Frontal cortex (tissue), 4 donors: ENCODE measurements around the gene LXN. TPM values are rescaled to one million over a fixed set of nuclear protein-coding genes. Genes with fewer than 3 reads are reported as not detected.
A peak's percentile ranks its signal among the peaks of the same experiment; 100 is the strongest.

Experiments
- DNase-seq, 2 donors: peaks; one replicate each; pipeline ENCODE4 v3.0.0; 2012; ENCODE audit warnings: low spot score in 2 of 2
- FAIRE-seq: peaks from 2 replicates; lab custom pipeline; 2012; peaks lifted over from hg19 to GRCh38; lab: Jason Lieb, UNC
- total RNA-seq: library from RNA; depleted of rRNA; stranded (reverse); fragments of >200 nt; gene quantifications from one replicate; pipeline ENCODE4 v1.2.3, GENCODE V29; 2014
- donor health status: control.
- donor health status: control.
- donor health status: control.

Gene LXN
- total RNA-seq, 1 donor from 2014 or later: 7.3 TPM

DNA sequence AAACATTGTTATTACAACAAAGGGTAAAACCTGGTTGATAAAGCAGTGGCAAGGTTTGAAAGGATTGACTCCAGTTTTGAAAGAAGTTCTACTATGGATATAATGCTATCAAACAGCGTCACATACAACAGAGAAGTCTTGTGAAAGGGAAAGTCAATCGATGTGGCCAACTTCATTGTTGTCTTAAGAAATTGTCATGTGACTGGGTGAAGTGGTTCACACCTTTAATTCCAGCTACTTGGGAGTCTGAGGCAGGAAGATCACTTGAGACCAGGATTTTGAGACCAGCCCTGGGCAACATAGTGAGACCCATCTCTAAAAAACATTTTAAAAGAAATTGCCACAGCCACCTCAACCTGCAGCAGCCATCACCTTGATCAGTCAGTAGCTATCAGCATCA, 6.2 kb upstream of the LXN start:
- DNase-seq (no peak), FAIRE-seq (no peak)

GRCh38 chr3:158671821-158672214, 630 bp downstream of the LXN start:
- DNase-seq: no peak
- no peak for FAIRE-seq

GRCh38 chr3:158668506-158668905, 3.9 kb downstream of the LXN start:
- FAIRE-seq (no peak), DNase-seq (no peak)

DNA sequence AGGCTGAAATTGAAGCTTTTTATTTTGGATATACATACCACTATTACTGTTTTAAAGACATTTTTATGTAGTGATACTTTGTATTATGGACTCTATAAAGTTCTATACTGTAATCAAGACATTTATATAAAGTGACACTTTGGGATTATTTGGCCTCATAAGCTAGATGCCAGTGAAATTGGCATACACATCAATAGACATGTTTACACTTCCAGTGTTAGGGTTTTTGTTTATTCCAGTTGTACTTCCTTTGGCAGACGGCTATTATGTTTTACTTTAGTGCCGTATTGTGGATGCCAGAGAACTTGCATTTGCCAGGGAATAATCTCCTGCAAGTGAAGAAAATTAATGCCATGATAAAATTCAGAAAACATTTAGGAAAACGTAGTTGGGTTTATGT, 6.0 kb downstream of the LXN start:
- DNase-seq (no peak), FAIRE-seq (no peak)

- FAIRE-seq: no peak
- no peak for DNase-seq
Observed at GRCh38 chr3:158663832-158664231, 8.6 kb downstream of the LXN start.

- no peak for FAIRE-seq
- DNase-seq: no peak
Observed at GRCh38 chr3:158663246-158663645, 9.2 kb downstream of the LXN start.

- DNase-seq (no peak), FAIRE-seq (no peak)
Observed at GRCh38 chr3:158660711-158661110, 11.7 kb downstream of the LXN start.

- peak in 1 of 2 donors; percentile 47 for DNase-seq
- FAIRE-seq: peak; percentile 56
Observed at GRCh38 chr3:158659454-158660237, 12.8 kb downstream of the LXN start.

GRCh38 chr3:158658889-158659288, 13.6 kb downstream of the LXN start:
- no peak for FAIRE-seq

GRCh38 chr3:158652463-158652862, 20.0 kb downstream of the LXN start:
- FAIRE-seq: no peak
- DNase-seq: no peak

More at GRCh38 chr3:158658889-158659288, 13.6 kb downstream of the LXN start:
- no peak for DNase-seq

DNA sequence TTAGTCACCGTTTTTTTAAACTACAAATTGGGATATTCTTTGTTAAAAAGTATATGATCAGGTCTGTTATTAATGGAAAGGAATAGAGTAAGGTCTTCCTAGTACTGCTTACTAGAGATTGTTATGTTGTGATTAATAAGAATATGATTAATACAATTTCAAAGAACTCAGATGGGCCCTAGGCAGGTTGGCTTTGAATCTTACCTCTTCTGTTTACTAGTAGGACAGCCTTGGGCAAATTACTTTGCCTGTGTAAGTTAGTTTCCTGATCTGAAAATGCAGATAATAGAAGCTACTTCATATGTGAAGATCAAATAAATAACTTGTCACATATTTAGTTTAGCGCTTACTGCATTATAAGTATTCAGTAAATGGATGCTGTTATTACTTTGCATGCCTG, 21.3 kb downstream of the LXN start:
- DNase-seq (no peak), FAIRE-seq (no peak)

GRCh38 chr3:158649791-158650190, 22.7 kb downstream of the LXN start:
- DNase-seq (no peak), FAIRE-seq (no peak)

DNA sequence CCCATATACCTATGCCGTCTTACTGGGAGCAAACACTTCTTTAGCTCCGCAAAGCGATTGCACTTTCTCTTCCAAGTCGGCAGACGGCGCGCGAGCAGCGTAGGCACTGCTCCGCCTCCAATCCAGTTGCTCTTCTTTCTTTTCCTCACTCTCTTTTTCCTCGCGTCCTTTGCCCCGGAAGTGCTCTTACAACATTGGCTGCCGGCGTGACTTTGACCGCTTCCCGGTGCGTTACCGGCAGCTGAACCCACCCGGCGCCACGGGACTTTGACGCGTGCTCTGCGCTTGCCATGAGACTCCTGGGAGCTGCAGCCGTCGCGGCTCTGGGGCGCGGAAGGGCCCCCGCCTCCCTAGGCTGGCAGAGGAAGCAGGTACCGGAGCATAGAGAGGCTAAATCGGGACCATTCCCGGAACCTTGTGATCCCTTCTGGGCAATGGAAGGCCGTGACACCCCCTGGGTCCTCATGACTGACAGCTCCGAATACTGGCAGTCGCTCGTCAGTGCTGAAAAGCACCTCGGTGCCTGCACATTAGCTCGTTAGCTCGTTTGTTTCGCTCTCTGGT, 28.0 kb downstream of the LXN start, which contains the start of gene GFM1:
TSS of gene GFM1 (plus strand) at position 183 of the 564 bp plus-strand sequence. CDS start at position 291, 108 bp downstream.
- DNase-seq (peak; percentile 71 to 82), FAIRE-seq (peak; percentile 52)

GRCh38 chr3:158642474-158643210, 29.8 kb downstream of the LXN start:
- DNase-seq (no peak), FAIRE-seq (no peak)

DNA sequence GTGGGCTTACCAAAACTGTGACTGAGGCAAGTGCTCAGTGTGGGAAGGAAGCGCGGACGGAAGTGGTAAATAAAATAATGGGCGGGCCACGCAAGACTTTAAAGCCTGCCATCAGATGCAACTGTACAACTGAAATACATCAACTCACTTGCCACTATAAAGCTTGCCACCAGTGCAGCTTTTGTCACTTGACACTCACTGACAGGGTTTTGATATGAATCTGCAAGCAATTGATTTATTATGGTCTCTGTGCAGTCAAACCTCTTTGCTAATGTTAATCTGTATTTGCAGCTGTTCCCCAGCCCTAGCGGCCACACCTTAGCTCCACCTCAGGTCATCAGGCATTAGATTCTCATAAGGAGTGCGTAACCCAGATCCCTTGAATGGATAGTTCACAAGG, 30.4 kb downstream of the LXN start:
- FAIRE-seq: no peak

GRCh38 chr3:158640646-158641045, 31.8 kb downstream of the LXN start:
- DNase-seq (no peak), FAIRE-seq (no peak)

More for the DNA sequence above, 30.4 kb downstream of the LXN start:
- DNase-seq: no peak

- no peak for DNase-seq
- no peak for FAIRE-seq
Observed at GRCh38 chr3:158631981-158632380, 40.5 kb downstream of the LXN start.

- FAIRE-seq: no peak
- no peak for DNase-seq
Observed at GRCh38 chr3:158625881-158626280, 46.6 kb downstream of the LXN start.

GRCh38 chr3:158617982-158618875, 54.2 kb downstream of the LXN start:
- FAIRE-seq: peak; percentile 59
- no peak for DNase-seq
